HG03571 (cell line): ENCODE data around the gene FRG2.
"Not testable (repeated sequence)": the region's sequence is repeated elsewhere in the genome, so short reads cannot be mapped to it uniquely, and the experiment has no call there.

Experiments
- ATAC-seq: cut with Tn5 transposase; IDR thresholded peaks from one replicate; pipeline ENCODE4 v1.9.1; 2021; ENCODE audit not compliant: unreplicated experiment

Gene FRG2

GRCh38 chr4:190016369-190017289, 10.4 kb downstream of the FRG2 start:
- ATAC-seq, result no peak

GRCh38 chr4:190015538-190016368, 11.3 kb downstream of the FRG2 start:
- no peak for ATAC-seq

GRCh38 chr4:190014771-190015537, 12.1 kb downstream of the FRG2 start:
- no peak for ATAC-seq

- ATAC-seq, result not testable (repeated sequence)
Measured at GRCh38 chr4:189989941-189990340, 37.1 kb downstream of the FRG2 start.

GRCh38 chr4:189988877-189989431, 38.1 kb downstream of the FRG2 start:
- no peak for ATAC-seq

- not testable (repeated sequence) for ATAC-seq
Measured at GRCh38 chr4:189985651-189986243, 41.3 kb downstream of the FRG2 start.

GRCh38 chr4:189984661-189985060, 42.4 kb downstream of the FRG2 start:
- not testable (repeated sequence) for ATAC-seq

GRCh38 chr4:189983916-189984526, 43.0 kb downstream of the FRG2 start:
- ATAC-seq, result not testable (repeated sequence)

- ATAC-seq, result no peak
Measured at GRCh38 chr4:189981970-189982369, 45.1 kb downstream of the FRG2 start.

- not testable (repeated sequence) for ATAC-seq
Measured at GRCh38 chr4:189980292-189980691, 46.8 kb downstream of the FRG2 start.

- ATAC-seq, result no peak
Measured at GRCh38 chr4:189979196-189980047, 47.6 kb downstream of the FRG2 start.
